HEK293T (cell line): ENCODE results near the gene SYTL2.
"Not testable (repeated sequence)": the region's sequence is repeated elsewhere in the genome, so short reads cannot be mapped to it uniquely, and the experiment has no call there.

Source experiments
- CTCF ChIA-PET: fragments of 350-600 bp; formaldehyde crosslinking; extraction: SDS; loops from one replicate; lab custom pipeline; 2021; ENCODE audit warnings: antibody characterized with exemption, inconsistent platforms; lab: Yijun Ruan, JAX
- POLR2A ChIA-PET: fragments of 350-600 bp; formaldehyde crosslinking; extraction: SDS; loops from one replicate; lab custom pipeline; 2020; ENCODE audit warnings: antibody characterized with exemption, inconsistent platforms; lab: Yijun Ruan, JAX
- DNase-seq: peaks from one replicate; pipeline ENCODE4 v3.0.0; 2012; ENCODE audit warnings: mixed read lengths; ENCODE audit errors: extremely low spot score
- ARNT ChIP-seq: fragments of 450-650 bp; IDR thresholded peaks from 2 replicates; pipeline ENCODE4 v1.6.1; 2017; ENCODE audit warnings: mild to moderate bottlenecking
- BHLHE40 ChIP-seq: fragments of 450-650 bp; IDR thresholded peaks from 2 replicates; pipeline ENCODE4 v1.6.1; 2016; ENCODE audit warnings: mild to moderate bottlenecking, moderate library complexity, borderline replicate concordance
- CTBP1 ChIP-seq: fragments of 450-650 bp; IDR thresholded peaks from 2 replicates; pipeline ENCODE4 v1.6.1; 2016; ENCODE audit warnings: borderline replicate concordance
- ELF4 ChIP-seq: fragments of 450-650 bp; IDR thresholded peaks from 2 replicates; pipeline ENCODE4 v1.6.1; 2017; ENCODE audit warnings: antibody characterized with exemption
- FOXA1 ChIP-seq: fragments of 450-650 bp; IDR thresholded peaks from 2 replicates; pipeline ENCODE4 v1.6.1; 2016; ENCODE audit warnings: mild to moderate bottlenecking
- FOXK2 ChIP-seq: fragments of 450-650 bp; IDR thresholded peaks from 2 replicates; pipeline ENCODE4 v1.6.1; 2016; ENCODE audit warnings: mild to moderate bottlenecking
- FOXM1 ChIP-seq: fragments of 450-650 bp; IDR thresholded peaks from 2 replicates; pipeline ENCODE4 v1.6.1; 2017; ENCODE audit warnings: mild to moderate bottlenecking, borderline replicate concordance
- HDGF ChIP-seq: fragments of 450-650 bp; IDR thresholded peaks from 2 replicates; pipeline ENCODE4 v1.6.1; 2017; ENCODE audit warnings: antibody characterized with exemption, borderline replicate concordance
- L3MBTL2 ChIP-seq: fragments of 450-650 bp; conservative IDR thresholded peaks from 2 replicates; pipeline ENCODE4 v1.6.1; 2016; ENCODE audit warnings: mild to moderate bottlenecking
- LEF1 ChIP-seq: fragments of 450-650 bp; IDR thresholded peaks from 2 replicates; pipeline ENCODE4 v1.6.1; 2017; ENCODE audit warnings: mild to moderate bottlenecking, borderline replicate concordance
- PKNOX1 ChIP-seq: fragments of 450-650 bp; IDR thresholded peaks from 2 replicates; pipeline ENCODE4 v1.6.1; 2016
- SP1 ChIP-seq: fragments of 450-650 bp; IDR thresholded peaks from 2 replicates; pipeline ENCODE4 v1.6.1; 2017
- SUZ12 ChIP-seq: fragments of 450-650 bp; IDR thresholded peaks from 2 replicates; pipeline ENCODE4 v1.6.1; 2016; ENCODE audit warnings: mild to moderate bottlenecking
- TARDBP ChIP-seq: fragments of 450-650 bp; IDR thresholded peaks from 2 replicates; pipeline ENCODE4 v1.6.1; 2016
- ZNF384 ChIP-seq: fragments of 450-650 bp; IDR thresholded peaks from 2 replicates; pipeline ENCODE4 v1.6.1; 2016

The SYTL2 gene

DNA sequence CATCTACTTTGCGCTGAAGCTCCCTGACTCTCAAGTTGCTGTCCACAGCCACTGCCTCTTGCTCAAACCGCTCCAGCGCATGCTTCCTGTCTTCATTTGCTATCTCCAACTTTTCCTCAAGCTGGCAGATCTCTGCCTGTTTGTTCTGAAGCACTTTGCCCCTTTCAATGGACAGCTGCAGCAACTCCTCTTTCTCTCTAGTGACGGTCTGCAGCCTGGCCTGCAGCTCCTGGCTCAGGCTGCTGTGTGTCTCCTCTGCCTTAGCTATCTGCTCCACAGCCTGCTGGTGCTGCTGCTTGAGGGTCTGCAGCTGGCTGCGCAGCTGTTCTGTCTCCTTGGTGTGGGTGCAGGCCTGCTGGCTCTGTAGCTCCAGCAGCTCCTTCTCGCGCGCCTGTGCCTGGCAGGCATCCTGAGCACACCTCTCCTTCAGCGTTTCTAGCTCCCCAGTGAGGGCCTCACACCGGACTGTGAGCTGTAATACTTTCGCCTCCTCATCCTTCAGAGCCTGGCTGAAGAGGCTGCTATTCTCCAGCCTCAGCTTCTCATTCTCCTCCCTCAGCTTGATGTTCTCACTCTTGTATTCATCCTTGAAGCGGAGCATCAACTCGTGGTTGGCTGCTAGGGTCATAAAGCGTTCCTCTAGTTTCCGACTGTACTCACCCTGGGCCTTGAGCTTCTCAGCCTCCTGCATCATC lies 125.7 kb downstream of the SYTL2 start:
- POLR2A ChIA-PET, result interaction anchor here (1.7 kb wide), 1 partner anchor 37 kb away, joined by 5 read pairs; the partner anchor contains the start of gene TMEM126A

GRCh38 chr11:85682330-85683305 lies 128.3 kb downstream of the SYTL2 start:
- POLR2A ChIA-PET, result interaction anchor here (0.7 to 2.9 kb wide), 3 partner anchors 18 to 592 kb away, joined by 3 to 12 read pairs (median 3); partner anchors contain the start of gene CREBZF
- peak; percentile 80 for DNase-seq
- CTCF ChIA-PET, result no interaction called here
- TF ChIP-seq BHLHE40 (no peak), SP1 (no peak), TARDBP (no peak), LEF1 (no peak), FOXK2 (no peak), L3MBTL2 (peak; percentile 55), FOXM1 (no peak), PKNOX1 (no peak)

More for the DNA sequence above, 125.7 kb downstream of the SYTL2 start:
- DNase-seq, result peak; percentile 12
- CTCF ChIA-PET, result no interaction called here
- TF ChIP-seq TARDBP (no peak), FOXM1 (no peak), SUZ12 (no peak), HDGF (no peak), PKNOX1 (no peak)

DNA sequence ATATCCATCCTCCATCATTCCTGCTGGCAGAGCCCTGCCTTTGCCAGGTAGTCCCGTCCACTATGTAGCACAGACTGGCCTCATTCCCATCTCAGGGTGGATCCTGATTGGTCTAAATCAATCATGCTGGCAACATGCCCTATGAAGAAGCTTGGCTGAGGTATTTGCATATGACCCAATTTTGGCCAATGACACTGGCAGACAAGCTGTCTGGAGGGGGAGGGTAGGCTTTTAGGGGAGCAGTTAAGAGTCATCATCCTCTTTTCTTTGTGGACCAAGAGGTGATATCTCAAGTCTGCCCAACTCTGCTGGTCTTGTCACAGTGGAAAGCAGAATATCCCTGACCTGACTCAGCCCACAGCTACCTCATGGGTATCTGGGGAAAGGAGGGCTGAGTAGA lies 130.0 kb downstream of the SYTL2 start:
- ChIA-PET POLR2A (interaction anchor here (0.9 to 2.9 kb wide), 2 partner anchors 16 to 17 kb away, joined by 4 to 12 read pairs; partner anchors contain the start of gene CREBZF), CTCF (no interaction called here)
- no peak for TF ChIP-seq LEF1
- no peak for TF ChIP-seq FOXM1
- TF ChIP-seq SP1, result no peak
- TF ChIP-seq CTBP1, result no peak
- TF ChIP-seq SUZ12, result no peak
- no peak for TF ChIP-seq TARDBP
- no peak for DNase-seq

- TF ChIP-seq ARNT, result no peak
- TF ChIP-seq ZNF384, result no peak
- CTCF ChIA-PET, result no interaction called here
- POLR2A ChIA-PET, result interaction anchor here (2.9 kb wide), 1 partner anchor 15 kb away, joined by 12 read pairs; the partner anchor contains the start of gene CREBZF
- DNase-seq, result no peak
These were observed 131.4 kb downstream of the SYTL2 start for GRCh38 chr11:85679576-85679975.

GRCh38 chr11:85673393-85673792 lies 137.5 kb downstream of the SYTL2 start:
- no peak for TF ChIP-seq ELF4
- TF ChIP-seq SP1, result no peak
- ChIA-PET CTCF (no interaction called here), POLR2A (no interaction called here)
- DNase-seq, result no peak

DNA sequence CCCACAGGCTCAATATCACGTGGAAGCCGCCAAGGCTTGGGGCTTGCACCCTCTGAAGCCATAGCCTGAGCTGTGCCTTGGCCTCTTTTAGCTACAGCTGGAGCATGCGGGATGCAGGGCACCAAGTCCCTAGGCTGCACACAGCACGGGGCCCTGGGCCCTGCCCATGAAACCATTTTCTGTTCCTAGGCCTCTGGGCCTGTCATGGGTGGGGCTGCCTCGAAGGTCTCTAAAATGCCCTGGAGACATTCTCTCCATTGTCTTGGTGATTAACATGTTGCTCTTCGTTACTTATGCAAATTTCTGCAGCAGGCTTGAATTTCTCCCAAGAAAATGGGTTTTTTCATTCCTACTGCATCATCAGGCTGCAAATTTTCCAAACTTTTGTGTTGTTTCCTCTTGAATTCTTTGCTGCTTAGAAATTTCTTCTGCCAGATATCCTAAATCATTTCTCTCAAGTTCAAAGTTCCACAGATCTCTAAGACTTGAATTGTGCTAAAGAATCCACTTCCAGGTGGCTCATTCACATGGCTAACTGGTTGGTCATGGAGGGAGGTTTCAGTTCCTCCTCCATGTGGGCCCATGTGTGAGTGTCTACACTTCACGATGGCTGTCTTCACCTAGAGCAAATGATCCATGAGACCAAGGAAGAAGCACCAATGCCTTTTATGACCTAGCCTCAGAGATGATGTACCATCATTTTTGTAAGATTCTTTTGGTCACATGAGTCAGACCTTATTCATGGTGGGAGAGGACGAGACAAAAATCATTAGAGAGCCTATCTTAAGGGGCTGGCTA lies 138.6 kb downstream of the SYTL2 start:
- TF ChIP-seq FOXM1, result no peak
- 0 out of 2 replicates have a peak, but pooled peaks have one; percentile 12 for TF ChIP-seq L3MBTL2
- no peak for TF ChIP-seq FOXA1
- CTCF ChIA-PET, result no interaction called here
- POLR2A ChIA-PET, result no interaction called here
- no peak for DNase-seq

GRCh38 chr11:85670949-85671663 lies 139.8 kb downstream of the SYTL2 start:
- CTCF ChIA-PET, POLR2A ChIA-PET, DNase-seq: not testable (repeated sequence)
